ENCODE results near the gene EYS. TPM values are rescaled to one million over a fixed set of nuclear protein-coding genes. Genes with fewer than 3 reads are reported as not detected.

The EYS gene
- total and polyA plus RNA-seq, 4 donors = not detected

- Histone ChIP-seq H3K27me3 (ENCODE audit: control insufficient read depth in 1 of 2, insufficient read depth in 2 of 2, low read length in 1 of 2) (no peaks in the 10 kb centered on the region), H3K4me3 (ENCODE audit: low read length in 2 of 2) (no peak overlapping the region), H3K9me3 (ENCODE audit: control insufficient read depth, low read length) (peaks cover 2% of the 10 kb centered on the region), H3K27ac (ENCODE audit: low read depth in 1 of 2, low read length in 2 of 2) (no peak overlapping the region), H3K4me1 (ENCODE audit: control insufficient read depth in 1 of 2, insufficient read depth in 2 of 2, low read length in 2 of 2) (no peaks in the 10 kb centered on the region), H3K36me3 (ENCODE audit: control insufficient read depth in 1 of 2, insufficient read depth in 2 of 2, low read length in 1 of 2) (no peaks in the 10 kb centered on the region)
- ATAC-seq (ENCODE audit: low FRiP score) (no peak), DNase-seq (no peak)
- 8 to 12% methylated on average over 3 of the region's 3 CpGs for WGBS, 2 donors
- intact Hi-C loops (cut with DNase I) = no loop called here
These were observed 1418.7 kb downstream of the EYS start for GRCh38 chr6:64288351-64288750.

- Histone ChIP-seq H3K36me3 (ENCODE audit: control insufficient read depth in 1 of 2, insufficient read depth in 2 of 2, low read length in 1 of 2) (no peaks in the 10 kb centered on the region), H3K27ac (ENCODE audit: low read depth in 1 of 2, low read length in 2 of 2) (no peak overlapping the region), H3K27me3 (ENCODE audit: control insufficient read depth in 1 of 2, insufficient read depth in 2 of 2, low read length in 1 of 2) (no peaks in the 10 kb centered on the region), H3K4me1 (ENCODE audit: control insufficient read depth in 1 of 2, insufficient read depth in 2 of 2, low read length in 2 of 2) (no peaks in the 10 kb centered on the region), H3K9me3 (ENCODE audit: control insufficient read depth, low read length) (peaks cover 2% of the 10 kb centered on the region), H3K4me3 (ENCODE audit: low read length in 2 of 2) (no peak overlapping the region)
- intact Hi-C loops (cut with DNase I) = no loop called here
- no peak for ATAC-seq (ENCODE audit: low FRiP score)
- no peak for DNase-seq
- 77 to 82% methylated on average over 1 of the region's 1 CpG for WGBS, 2 donors
These were observed 1425.9 kb downstream of the EYS start for GRCh38 chr6:64281167-64281566.

- H3K4me1 ChIP-seq (ENCODE audit: control insufficient read depth in 1 of 2, insufficient read depth in 2 of 2, low read length in 2 of 2) = no peaks in the 10 kb centered on the region
- H3K9me3 ChIP-seq (ENCODE audit: control insufficient read depth, low read length) = peaks cover 2% of the 10 kb centered on the region
- no peak overlapping the region for H3K27ac ChIP-seq (ENCODE audit: low read depth in 1 of 2, low read length in 2 of 2)
- no peaks in the 10 kb centered on the region for H3K27me3 ChIP-seq (ENCODE audit: control insufficient read depth in 1 of 2, insufficient read depth in 2 of 2, low read length in 1 of 2)
- DNase-seq (no peak), ATAC-seq (ENCODE audit: low FRiP score) (no peak)
- 22 to 39% methylated on average over 1 of the region's 1 CpG for WGBS, 2 donors
- H3K36me3 ChIP-seq (ENCODE audit: control insufficient read depth in 1 of 2, insufficient read depth in 2 of 2, low read length in 1 of 2) = no peaks in the 10 kb centered on the region
- intact Hi-C loops (cut with DNase I) = no loop called here
- no peak overlapping the region for H3K4me3 ChIP-seq (ENCODE audit: low read length in 2 of 2)
These were observed 1426.5 kb downstream of the EYS start for GRCh38 chr6:64280569-64280968.

GRCh38 chr6:64270083-64270482 lies 1436.9 kb downstream of the EYS start:
- H3K27ac ChIP-seq (ENCODE audit: low read depth in 1 of 2, low read length in 2 of 2) = no peak overlapping the region
- no peaks in the 10 kb centered on the region for H3K27me3 ChIP-seq (ENCODE audit: control insufficient read depth in 1 of 2, insufficient read depth in 2 of 2, low read length in 1 of 2)
- no peak for DNase-seq
- no peak overlapping the region for H3K4me3 ChIP-seq (ENCODE audit: low read length in 2 of 2)
- ATAC-seq (ENCODE audit: low FRiP score) = no peak
- intact Hi-C loops (cut with DNase I) = no loop called here
- H3K9me3 ChIP-seq (ENCODE audit: control insufficient read depth, low read length) = no peaks in the 10 kb centered on the region
- no peaks in the 10 kb centered on the region for H3K4me1 ChIP-seq (ENCODE audit: control insufficient read depth in 1 of 2, insufficient read depth in 2 of 2, low read length in 2 of 2)
- WGBS, 2 donors = 77 to 82% methylated on average over 5 of the region's 5 CpGs
- H3K36me3 ChIP-seq (ENCODE audit: control insufficient read depth in 1 of 2, insufficient read depth in 2 of 2, low read length in 1 of 2) = no peaks in the 10 kb centered on the region

GRCh38 chr6:64266351-64266821 lies 1440.6 kb downstream of the EYS start:
- DNase-seq (no peak), ATAC-seq (ENCODE audit: low FRiP score) (no peak)
- Histone ChIP-seq H3K27ac (ENCODE audit: low read depth in 1 of 2, low read length in 2 of 2) (no peak overlapping the region), H3K4me1 (ENCODE audit: control insufficient read depth in 1 of 2, insufficient read depth in 2 of 2, low read length in 2 of 2) (no peaks in the 10 kb centered on the region), H3K9me3 (ENCODE audit: control insufficient read depth, low read length) (no peaks in the 10 kb centered on the region), H3K4me3 (ENCODE audit: low read length in 2 of 2) (no peak overlapping the region), H3K36me3 (ENCODE audit: control insufficient read depth in 1 of 2, insufficient read depth in 2 of 2, low read length in 1 of 2) (no peaks in the 10 kb centered on the region), H3K27me3 (ENCODE audit: control insufficient read depth in 1 of 2, insufficient read depth in 2 of 2, low read length in 1 of 2) (no peaks in the 10 kb centered on the region)
- intact Hi-C loops (cut with DNase I) = no loop called here
- 22 to 40% methylated on average over 2 of the region's 2 CpGs for WGBS, 2 donors

- no peak for ATAC-seq (ENCODE audit: low FRiP score)
- Histone ChIP-seq H3K27me3 (ENCODE audit: control insufficient read depth in 1 of 2, insufficient read depth in 2 of 2, low read length in 1 of 2) (no peaks in the 10 kb centered on the region), H3K36me3 (ENCODE audit: control insufficient read depth in 1 of 2, insufficient read depth in 2 of 2, low read length in 1 of 2) (no peaks in the 10 kb centered on the region), H3K27ac (ENCODE audit: low read depth in 1 of 2, low read length in 2 of 2) (no peak overlapping the region), H3K4me3 (ENCODE audit: low read length in 2 of 2) (no peak overlapping the region), H3K4me1 (ENCODE audit: control insufficient read depth in 1 of 2, insufficient read depth in 2 of 2, low read length in 2 of 2) (no peaks in the 10 kb centered on the region), H3K9me3 (ENCODE audit: control insufficient read depth, low read length) (no peaks in the 10 kb centered on the region)
- intact Hi-C loops (cut with DNase I) = no loop called here
- no peak for DNase-seq
- 86 to 91% methylated on average over 1 of the region's 1 CpG for WGBS, 2 donors
These were observed 1443.2 kb downstream of the EYS start for GRCh38 chr6:64263778-64264177.

GRCh38 chr6:64259372-64259771 lies 1447.7 kb downstream of the EYS start:
- H3K27me3 ChIP-seq (ENCODE audit: control insufficient read depth in 1 of 2, insufficient read depth in 2 of 2, low read length in 1 of 2) = no peaks in the 10 kb centered on the region
- no peak overlapping the region for H3K4me3 ChIP-seq (ENCODE audit: low read length in 2 of 2)
- intact Hi-C loops (cut with DNase I) = no loop called here
- DNase-seq (no peak), ATAC-seq (ENCODE audit: low FRiP score) (no peak)
- H3K4me1 ChIP-seq (ENCODE audit: control insufficient read depth in 1 of 2, insufficient read depth in 2 of 2, low read length in 2 of 2) = no peaks in the 10 kb centered on the region
- no peaks in the 10 kb centered on the region for H3K9me3 ChIP-seq (ENCODE audit: control insufficient read depth, low read length)
- no peak overlapping the region for H3K27ac ChIP-seq (ENCODE audit: low read depth in 1 of 2, low read length in 2 of 2)
- WGBS, 2 donors = 53 to 56% methylated on average over 4 of the region's 4 CpGs
- no peaks in the 10 kb centered on the region for H3K36me3 ChIP-seq (ENCODE audit: control insufficient read depth in 1 of 2, insufficient read depth in 2 of 2, low read length in 1 of 2)

GRCh38 chr6:64258752-64259151 lies 1448.3 kb downstream of the EYS start:
- intact Hi-C loops (cut with DNase I) = no loop called here
- H3K27ac ChIP-seq (ENCODE audit: low read depth in 1 of 2, low read length in 2 of 2) = no peak overlapping the region
- H3K36me3 ChIP-seq (ENCODE audit: control insufficient read depth in 1 of 2, insufficient read depth in 2 of 2, low read length in 1 of 2) = no peaks in the 10 kb centered on the region
- DNase-seq (no peak), ATAC-seq (ENCODE audit: low FRiP score) (no peak)
- H3K4me1 ChIP-seq (ENCODE audit: control insufficient read depth in 1 of 2, insufficient read depth in 2 of 2, low read length in 2 of 2) = no peaks in the 10 kb centered on the region
- H3K4me3 ChIP-seq (ENCODE audit: low read length in 2 of 2) = no peak overlapping the region
- H3K9me3 ChIP-seq (ENCODE audit: control insufficient read depth, low read length) = no peaks in the 10 kb centered on the region
- H3K27me3 ChIP-seq (ENCODE audit: control insufficient read depth in 1 of 2, insufficient read depth in 2 of 2, low read length in 1 of 2) = no peaks in the 10 kb centered on the region
- WGBS, 2 donors = 37 to 39% methylated on average over 2 of the region's 2 CpGs

GRCh38 chr6:64258302-64258701 lies 1448.7 kb downstream of the EYS start:
- Histone ChIP-seq H3K4me3 (ENCODE audit: low read length in 2 of 2) (no peak overlapping the region), H3K9me3 (ENCODE audit: control insufficient read depth, low read length) (no peaks in the 10 kb centered on the region), H3K4me1 (ENCODE audit: control insufficient read depth in 1 of 2, insufficient read depth in 2 of 2, low read length in 2 of 2) (no peaks in the 10 kb centered on the region), H3K36me3 (ENCODE audit: control insufficient read depth in 1 of 2, insufficient read depth in 2 of 2, low read length in 1 of 2) (no peaks in the 10 kb centered on the region), H3K27me3 (ENCODE audit: control insufficient read depth in 1 of 2, insufficient read depth in 2 of 2, low read length in 1 of 2) (no peaks in the 10 kb centered on the region), H3K27ac (ENCODE audit: low read depth in 1 of 2, low read length in 2 of 2) (no peak overlapping the region)
- no peak for ATAC-seq (ENCODE audit: low FRiP score)
- 58 to 76% methylated on average over 1 of the region's 1 CpG for WGBS, 2 donors
- intact Hi-C loops (cut with DNase I) = no loop called here
- DNase-seq = no peak
